Measurements from ENCODE around the gene PAQR9. TPM values are rescaled to one million over a fixed set of nuclear protein-coding genes. Genes with fewer than 3 reads are reported as not detected.
A peak's percentile ranks its signal among the peaks of the same experiment; 100 is the strongest.

PAQR9 gene
- total and polyA plus RNA-seq, 11 donors, result 5.0 to 20.5 (median 13.8) TPM

DNA sequence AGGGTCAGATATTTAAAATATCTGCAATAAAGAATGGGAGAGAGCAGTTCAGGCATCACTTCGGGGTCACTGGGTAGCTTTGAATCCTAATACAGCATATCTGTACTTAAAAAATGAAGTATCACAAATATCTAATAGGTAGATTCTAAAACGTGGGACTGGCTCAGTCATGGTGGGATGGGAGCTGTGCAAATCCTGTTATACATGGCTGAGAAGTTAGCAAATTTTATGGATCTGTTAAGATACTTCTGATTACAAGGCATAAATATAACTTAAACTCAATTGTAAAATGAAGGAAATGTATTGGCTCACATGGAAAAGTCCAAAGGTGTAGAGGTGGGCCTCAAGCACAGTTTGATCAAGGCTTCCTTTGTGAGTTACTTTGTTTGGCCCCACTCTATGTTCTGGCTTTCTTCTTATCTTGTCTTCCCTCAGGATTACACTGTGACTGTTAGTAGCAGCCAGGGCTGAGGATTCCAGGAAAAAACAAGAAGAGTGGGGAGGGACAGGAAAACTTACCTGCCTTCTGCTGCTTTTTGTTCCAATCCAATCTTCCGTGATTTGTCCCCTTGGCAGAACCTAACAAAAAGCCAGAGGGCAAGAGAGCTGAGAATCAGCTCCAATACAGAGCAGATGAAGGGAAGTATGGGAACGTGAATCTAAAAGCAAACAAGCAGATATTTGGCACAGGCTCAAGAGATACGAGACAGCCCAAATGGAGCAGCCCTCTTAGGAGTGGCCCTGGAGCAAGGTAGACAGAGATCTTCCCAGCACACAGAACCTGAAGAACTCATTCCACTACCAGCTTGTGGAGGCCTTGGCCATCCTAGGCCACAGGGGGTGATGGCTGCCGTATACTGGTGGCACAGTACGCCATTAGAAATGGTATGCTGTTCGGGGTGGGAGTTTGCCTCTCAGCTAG lies 10.9 kb downstream of the PAQR9 start:
- ATAC-seq, result peak in 3 of 4 donors; percentile 32 to 43 (median 37)
- WGBS, 4 donors, result 63 to 66% (median 64%) methylated on average over 8 of the region's 8 CpGs

DNA sequence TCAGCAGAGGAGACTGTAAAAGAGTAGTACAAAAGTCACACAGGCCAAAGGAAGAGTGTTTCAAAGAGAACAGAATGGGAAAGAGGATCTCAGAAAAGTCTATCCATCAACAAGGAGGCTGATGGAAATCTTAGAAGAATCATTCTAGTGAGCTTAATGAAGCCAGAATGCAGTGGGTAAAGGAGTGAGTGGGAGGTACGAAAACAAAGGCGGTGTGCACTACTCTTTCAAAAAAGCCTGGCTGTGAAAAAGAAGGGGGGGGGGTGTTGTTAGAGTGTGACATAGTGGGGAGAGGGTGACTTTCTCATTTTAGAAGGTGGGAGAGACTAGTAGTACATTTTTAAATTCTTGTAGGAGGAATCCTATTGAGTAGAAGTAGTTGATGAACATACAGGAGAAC lies 11.7 kb downstream of the PAQR9 start:
- no peaks in the 10 kb centered on the region for H3K9me3 ChIP-seq
- no peaks in the 10 kb centered on the region for H3K36me3 ChIP-seq
- peaks cover 0 to 11% (median 3%) of the 10 kb centered on the region in 9 donors for H3K27me3 ChIP-seq
- no peak overlapping the region for H3K27ac ChIP-seq
- WGBS, 4 donors, result 88 to 94% (median 92%) methylated on average over 2 of the region's 2 CpGs
- no peak for DNase-seq
- no peak for TF ChIP-seq POLR2A (IDR thresholded peaks at IDR 0.05)
- TF ChIP-seq, protein P1, sequence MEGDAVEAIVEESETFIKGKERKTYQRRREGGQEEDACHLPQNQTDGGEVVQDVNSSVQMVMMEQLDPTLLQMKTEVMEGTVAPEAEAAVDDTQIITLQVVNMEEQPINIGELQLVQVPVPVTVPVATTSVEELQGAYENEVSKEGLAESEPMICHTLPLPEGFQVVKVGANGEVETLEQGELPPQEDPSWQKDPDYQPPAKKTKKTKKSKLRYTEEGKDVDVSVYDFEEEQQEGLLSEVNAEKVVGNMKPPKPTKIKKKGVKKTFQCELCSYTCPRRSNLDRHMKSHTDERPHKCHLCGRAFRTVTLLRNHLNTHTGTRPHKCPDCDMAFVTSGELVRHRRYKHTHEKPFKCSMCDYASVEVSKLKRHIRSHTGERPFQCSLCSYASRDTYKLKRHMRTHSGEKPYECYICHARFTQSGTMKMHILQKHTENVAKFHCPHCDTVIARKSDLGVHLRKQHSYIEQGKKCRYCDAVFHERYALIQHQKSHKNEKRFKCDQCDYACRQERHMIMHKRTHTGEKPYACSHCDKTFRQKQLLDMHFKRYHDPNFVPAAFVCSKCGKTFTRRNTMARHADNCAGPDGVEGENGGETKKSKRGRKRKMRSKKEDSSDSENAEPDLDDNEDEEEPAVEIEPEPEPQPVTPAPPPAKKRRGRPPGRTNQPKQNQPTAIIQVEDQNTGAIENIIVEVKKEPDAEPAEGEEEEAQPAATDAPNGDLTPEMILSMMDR (IDR thresholded peaks at IDR 0.05), result no peak
- no peak for ATAC-seq
- H3K4me1 ChIP-seq, result peaks cover 0 to 17% (median 0%) of the 10 kb centered on the region in 12 donors
- intact Hi-C loops (cut with DNase I), result no loop called here
- H3K4me3 ChIP-seq, result no peak overlapping the region

More for the DNA sequence above, 10.9 kb downstream of the PAQR9 start:
- no peak for TF ChIP-seq POLR2A (IDR thresholded peaks at IDR 0.05)
- TF ChIP-seq, protein P1 (IDR thresholded peaks at IDR 0.05), result no peak
- Histone ChIP-seq H3K27ac (no peak overlapping the region), H3K36me3 (no peaks in the 10 kb centered on the region), H3K9me3 (no peaks in the 10 kb centered on the region), H3K27me3 (peaks cover 0 to 4% (median under 1%) of the 10 kb centered on the region in 9 donors), H3K4me1 (peaks cover 0 to 21% (median 1%) of the 10 kb centered on the region in 12 donors), H3K4me3 (no peak overlapping the region)
- DNase-seq, result no peak
- intact Hi-C loops (cut with DNase I), result no loop called here

DNA sequence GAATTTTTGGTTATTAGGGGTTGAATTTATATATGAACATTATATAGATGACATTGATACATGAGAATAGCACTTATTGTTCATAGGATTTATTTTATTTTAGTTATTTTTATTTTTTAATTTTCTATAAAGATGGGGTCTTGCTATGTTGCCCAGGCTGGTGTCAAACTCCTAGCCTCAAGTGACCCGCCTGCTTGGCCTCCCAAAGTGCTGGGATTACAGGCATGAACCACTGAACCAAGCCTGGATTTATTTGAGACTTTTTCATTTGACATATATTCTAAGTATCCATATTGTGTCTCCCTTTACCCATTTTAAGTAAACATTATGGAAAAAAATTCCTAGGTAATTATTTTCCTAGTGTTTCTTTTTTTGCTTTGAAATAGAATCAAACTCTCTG lies 12.5 kb downstream of the PAQR9 start:
- Histone ChIP-seq H3K27me3 (peaks cover 0 to 12% (median 3%) of the 10 kb centered on the region in 9 donors), H3K4me3 (no peak overlapping the region), H3K4me1 (peaks cover 0 to 12% (median 0%) of the 10 kb centered on the region in 12 donors), H3K36me3 (no peaks in the 10 kb centered on the region), H3K9me3 (no peaks in the 10 kb centered on the region), H3K27ac (no peak overlapping the region)
- WGBS, 4 donors, result 86 to 91% (median 90%) methylated on average over 1 of the region's 1 CpG
- DNase-seq, result no peak
- ATAC-seq, result no peak
- intact Hi-C loops (cut with DNase I), result no loop called here
- TF ChIP-seq POLR2A (IDR thresholded peaks at IDR 0.05), result no peak
- TF ChIP-seq, protein P1 (IDR thresholded peaks at IDR 0.05), result no peak

DNA sequence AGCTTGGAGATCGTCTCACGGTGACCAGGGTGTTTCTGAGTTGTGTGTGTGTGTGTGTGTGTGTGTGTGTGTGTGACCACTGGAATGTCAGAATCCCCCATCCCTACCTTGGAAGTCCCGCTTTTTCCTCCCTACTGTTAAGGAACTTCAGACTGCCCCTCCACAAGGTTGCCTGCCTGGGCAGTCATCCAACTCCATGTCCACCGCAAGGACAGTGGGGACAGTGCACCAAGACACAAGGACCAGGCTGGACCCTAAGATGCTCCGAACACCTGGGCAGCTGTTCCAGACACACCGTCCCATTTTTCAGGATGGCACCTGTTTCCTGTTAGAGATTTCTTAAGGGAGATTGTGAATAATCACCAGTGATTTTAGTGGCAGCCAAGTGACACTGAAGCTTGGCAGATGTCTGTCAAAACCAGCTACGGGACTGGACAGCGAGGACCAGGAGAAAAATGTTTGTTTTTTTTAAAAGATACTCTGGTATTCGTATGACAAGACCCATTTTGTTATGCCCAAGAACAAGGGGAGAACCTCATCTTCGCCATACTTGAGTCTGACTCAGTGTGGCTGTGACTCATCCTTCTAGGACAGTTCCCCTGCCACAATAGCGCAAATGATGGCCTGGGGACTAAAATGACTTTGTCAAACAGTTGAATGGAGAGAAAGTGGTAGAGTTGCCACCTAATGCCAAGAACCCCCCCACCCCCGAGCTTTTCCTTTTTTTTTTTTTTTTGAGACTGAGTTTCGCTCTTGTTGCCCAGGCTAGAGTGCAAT lies 15.5 kb downstream of the PAQR9 start:
- TF ChIP-seq, protein P1 (IDR thresholded peaks at IDR 0.05), result no peak
- no peak for TF ChIP-seq POLR2A (IDR thresholded peaks at IDR 0.05)
- 63 to 75% (median 68%) methylated on average over 12 to 13 of the region's 13 CpGs for WGBS, 4 donors
- H3K27ac ChIP-seq, result no peak overlapping the region
- peaks cover 0 to 10% (median 0%) of the 10 kb centered on the region in 12 donors for H3K4me1 ChIP-seq
- H3K36me3 ChIP-seq, result no peaks in the 10 kb centered on the region
- DNase-seq (no peak), ATAC-seq (peak in 3 of 4 donors; percentile 20 to 60 (median 55))
- no peaks in the 10 kb centered on the region for H3K9me3 ChIP-seq
- H3K27me3 ChIP-seq, result peaks cover 0 to 12% (median 3%) of the 10 kb centered on the region in 9 donors
- peak overlapping the region in 7 of 12 donors; percentile 25 to 47 (median 37) for H3K4me3 ChIP-seq
- intact Hi-C loops (cut with DNase I), result no loop called here

Data from heart left ventricle (tissue), 16 donors.